RWPE1 (cell line): ENCODE measurements around the gene SRPRA.

Experiments used
- CTCF ChIA-PET: fragments of 350-600 bp; sonication (Branson Sonifier 250); formaldehyde crosslinking; extraction: SDS; loops from one replicate; lab custom pipeline; 2021; lab: Yijun Ruan, JAX
- POLR2A ChIA-PET: fragments of 400-600 bp; formaldehyde crosslinking; extraction: SDS; loops from one replicate; lab custom pipeline; 2020; ENCODE audit warnings: antibody characterized with exemption; ENCODE audit not compliant: low non-redundant PET; lab: Yijun Ruan, JAX
- DNase-seq: peaks from one replicate; pipeline ENCODE4 v3.0.0; 2012; ENCODE audit warnings: low spot score
- H3K27ac ChIP-seq: fragments of 450-650 bp; 2 replicates; pipeline ENCODE4 v1.5.1; 2017
- CTCF ChIP-seq: fragments of 450-650 bp; conservative IDR thresholded peaks from 2 replicates; pipeline ENCODE4 v1.5.1; 2017; ENCODE audit warnings: low read depth, mild to moderate bottlenecking

SRPRA gene

GRCh38 chr11:126268708-126269579, at the start of gene SRPRA, which contains the start of gene FOXRED1:
Gene SRPRA, minus strand, starts transcription at chr11:126268895. Its CDS starts 91 bp downstream, at chr11:126268804.
Gene FOXRED1, plus strand, starts transcription at chr11:126269154. Its CDS starts 53 bp downstream, at chr11:126269207.
- no peak for TF ChIP-seq CTCF
- ChIA-PET POLR2A (interaction anchor here (1.0 kb wide), 1 partner anchor 212 kb away, joined by 3 read pairs; no protein-coding TSS in a partner anchor), CTCF (interaction anchor here (0.6 kb wide), 1 partner anchor 55 kb away, joined by 5 read pairs; no protein-coding TSS in a partner anchor)

GRCh38 chr11:126317756-126318573, 49.3 kb upstream of the SRPRA start:
- DNase-seq = no peak
- peak overlapping the region; percentile 100 for H3K27ac ChIP-seq
- no peak for TF ChIP-seq CTCF
- POLR2A ChIA-PET = no interaction called here
- CTCF ChIA-PET = interaction anchor here (0.5 to 0.6 kb wide), 3 partner anchors 72 to 1816 kb away, joined by 3 to 5 read pairs (median 3); no protein-coding TSS in a partner anchor

More at GRCh38 chr11:126268708-126269579, at the start of gene SRPRA, which contains the start of gene FOXRED1:
- peak within 1 kb of the TSS; percentile 81 for H3K27ac ChIP-seq
- DNase-seq = peak; percentile 100

- ChIA-PET CTCF (interaction anchor here (0.6 kb wide), 1 partner anchor 665 kb away, joined by 5 read pairs; no protein-coding TSS in a partner anchor), POLR2A (no interaction called here)
- peak overlapping the region; percentile 100 for H3K27ac ChIP-seq
- no peak for DNase-seq
- no peak for TF ChIP-seq CTCF
These were observed 48.7 kb upstream of the SRPRA start for GRCh38 chr11:126317432-126317755.

- CTCF ChIA-PET = no interaction called here
These were observed 45.1 kb upstream of the SRPRA start for GRCh38 chr11:126313826-126314225.

GRCh38 chr11:126312961-126313360, 44.3 kb upstream of the SRPRA start:
- H3K27ac ChIP-seq = peak overlapping the region; percentile 48
- ChIA-PET POLR2A (no interaction called here), CTCF (interaction anchor here (0.5 to 1.3 kb wide), 3 partner anchors 81 to 168 kb away, joined by 4 to 6 read pairs (median 5); no protein-coding TSS in a partner anchor)
- TF ChIP-seq CTCF = no peak
- no peak for DNase-seq

More at GRCh38 chr11:126313826-126314225, 45.1 kb upstream of the SRPRA start:
- POLR2A ChIA-PET = no interaction called here
- no peak for TF ChIP-seq CTCF
- no peak for DNase-seq
- no peak overlapping the region for H3K27ac ChIP-seq
